ENCODE data around the gene C11orf71.

C11orf71 gene

DNA sequence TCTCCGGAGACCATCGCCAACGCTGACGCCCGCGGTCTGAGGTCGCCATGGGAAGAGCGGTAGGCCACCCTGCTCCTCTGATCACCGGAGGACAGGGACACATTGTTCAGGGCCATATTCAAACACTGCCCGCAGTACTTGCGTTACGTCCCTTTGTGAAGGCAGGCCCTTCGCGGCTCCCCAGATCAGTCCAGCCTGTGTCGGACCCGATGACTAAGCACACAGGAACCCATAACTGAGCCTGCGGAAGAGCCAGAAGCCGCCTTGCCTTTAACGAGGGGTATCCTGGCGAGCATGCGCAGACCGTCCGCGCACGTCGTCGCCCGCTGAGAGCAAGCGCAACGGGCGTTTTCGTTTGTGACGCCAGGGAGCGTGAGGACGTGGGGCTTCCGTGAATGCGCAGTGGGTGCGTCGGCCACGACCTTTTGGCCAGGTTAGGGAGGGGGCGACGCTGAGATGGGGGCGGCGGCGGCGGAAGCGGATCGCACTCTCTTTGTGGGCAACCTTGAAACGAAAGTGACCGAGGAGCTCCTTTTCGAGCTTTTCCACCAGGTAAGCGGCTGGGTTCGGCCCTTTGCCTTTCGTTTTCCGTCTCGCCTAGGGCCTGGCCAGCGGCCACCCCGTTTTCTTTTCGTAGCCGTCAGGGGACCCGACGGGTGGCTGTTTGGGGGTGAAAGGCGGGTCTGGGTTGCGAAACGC is at the start of gene C11orf71, which contains the start of gene RBM7:
Gene C11orf71, minus strand, starts transcription at position 296 of the 699 bp plus-strand sequence. Its CDS starts 180 bp downstream, at position 116.
Gene RBM7, plus strand, starts transcription at position 451 of the 699 bp plus-strand sequence. Its CDS starts 6 bp downstream, at position 457.
- DNase-seq (ENCODE audit: low read depth in 2 of 2), result peak; percentile 95 to 97

- DNase-seq (ENCODE audit: low read depth in 2 of 2), result no peak
These were observed 49.5 kb upstream of the C11orf71 start for GRCh38 chr11:114449845-114450244.

GRCh38 chr11:114448749-114449482 is 48.6 kb upstream of the C11orf71 start:
- DNase-seq (ENCODE audit: low read depth in 2 of 2), result no peak

GRCh38 chr11:114447892-114448291 is 47.6 kb upstream of the C11orf71 start:
- no peak for DNase-seq (ENCODE audit: low read depth in 2 of 2)

- DNase-seq (ENCODE audit: low read depth in 2 of 2), result no peak
These were observed 47.1 kb upstream of the C11orf71 start for GRCh38 chr11:114447444-114447843.

DNA sequence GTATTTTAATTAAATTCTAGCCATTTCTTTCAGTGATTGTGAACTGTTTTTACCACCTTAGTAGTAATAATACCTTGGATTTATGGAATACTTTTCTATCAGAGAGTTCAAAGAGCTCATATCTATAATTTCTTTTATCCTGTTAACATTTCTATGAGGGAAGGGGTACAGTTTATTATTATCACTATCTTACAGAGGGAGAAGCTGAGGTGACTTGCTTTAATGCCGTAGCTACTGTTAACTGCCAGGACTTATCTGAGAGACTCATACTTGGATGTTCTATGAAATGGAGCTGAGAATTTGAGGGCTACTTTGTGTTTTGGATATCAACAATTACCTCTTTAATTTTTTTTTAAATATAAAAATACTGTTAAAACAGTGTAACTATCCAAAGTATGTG is 42.2 kb upstream of the C11orf71 start:
- no peak for DNase-seq (ENCODE audit: low read depth in 2 of 2)

GRCh38 chr11:114441921-114442320 is 41.6 kb upstream of the C11orf71 start:
- no peak for DNase-seq (ENCODE audit: low read depth in 2 of 2)

- no peak for DNase-seq (ENCODE audit: low read depth in 2 of 2)
These were observed 40.9 kb upstream of the C11orf71 start for GRCh38 chr11:114440971-114441763.

- no peak for DNase-seq (ENCODE audit: low read depth in 2 of 2)
These were observed 40.0 kb upstream of the C11orf71 start for GRCh38 chr11:114440121-114440860.

GRCh38 chr11:114439229-114440120 is 39.2 kb upstream of the C11orf71 start, which contains the start of gene REXO2:
TSS of gene REXO2 (plus strand) at chr11:114439467. CDS start at chr11:114439529, 62 bp downstream.
- peak; percentile 89 to 91 for DNase-seq (ENCODE audit: low read depth in 2 of 2)

DNA sequence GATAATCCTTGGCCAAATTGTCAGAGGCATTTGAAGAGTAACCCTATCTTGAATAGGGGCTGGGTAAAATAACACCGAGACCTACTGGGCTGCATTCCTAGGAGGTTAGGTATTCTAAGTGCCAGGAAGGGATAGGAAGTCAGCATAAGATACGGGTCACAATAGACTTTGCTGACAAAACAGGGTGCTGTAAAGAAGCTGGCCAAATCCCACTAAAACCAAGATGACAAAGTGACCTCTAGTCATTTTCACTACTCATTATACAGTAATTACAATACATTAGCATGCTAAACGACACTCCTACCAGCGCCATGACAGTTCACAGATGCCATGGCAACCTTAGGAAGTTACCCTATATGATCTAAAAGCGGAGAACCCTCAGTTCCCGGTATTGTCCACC is 38.0 kb upstream of the C11orf71 start:
- DNase-seq (ENCODE audit: low read depth in 2 of 2), result no peak

GRCh38 chr11:114433376-114433775 is 33.1 kb upstream of the C11orf71 start:
- DNase-seq (ENCODE audit: low read depth in 2 of 2), result no peak

GRCh38 chr11:114432893-114433292 is 32.6 kb upstream of the C11orf71 start:
- no peak for DNase-seq (ENCODE audit: low read depth in 2 of 2)

- no peak for DNase-seq (ENCODE audit: low read depth in 2 of 2)
These were observed 30.0 kb upstream of the C11orf71 start for GRCh38 chr11:114430290-114430689.

DNA sequence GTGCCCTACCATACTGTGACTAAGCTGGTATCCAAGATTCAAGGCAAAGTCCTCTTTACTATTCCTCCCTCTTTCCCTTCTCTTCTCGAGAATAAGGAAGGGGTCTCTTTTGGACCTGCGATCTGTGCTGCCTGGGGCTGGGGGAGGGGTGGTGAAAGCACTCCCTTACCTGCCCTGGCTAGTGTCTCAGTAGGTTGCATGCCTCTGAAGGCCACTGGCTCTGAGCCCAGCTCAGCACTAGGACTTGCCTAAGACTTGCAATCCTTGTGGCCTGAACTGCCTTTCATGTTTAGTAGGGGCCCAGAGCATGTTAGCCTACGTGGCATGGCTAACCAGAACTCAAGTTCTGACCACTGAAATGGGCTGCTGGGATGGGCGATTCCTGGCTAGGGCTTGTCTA is 26.0 kb upstream of the C11orf71 start:
- DNase-seq (ENCODE audit: low read depth in 2 of 2), result no peak

- no peak for DNase-seq (ENCODE audit: low read depth in 2 of 2)
These were observed 16.2 kb upstream of the C11orf71 start for GRCh38 chr11:114416441-114416961.

DNA sequence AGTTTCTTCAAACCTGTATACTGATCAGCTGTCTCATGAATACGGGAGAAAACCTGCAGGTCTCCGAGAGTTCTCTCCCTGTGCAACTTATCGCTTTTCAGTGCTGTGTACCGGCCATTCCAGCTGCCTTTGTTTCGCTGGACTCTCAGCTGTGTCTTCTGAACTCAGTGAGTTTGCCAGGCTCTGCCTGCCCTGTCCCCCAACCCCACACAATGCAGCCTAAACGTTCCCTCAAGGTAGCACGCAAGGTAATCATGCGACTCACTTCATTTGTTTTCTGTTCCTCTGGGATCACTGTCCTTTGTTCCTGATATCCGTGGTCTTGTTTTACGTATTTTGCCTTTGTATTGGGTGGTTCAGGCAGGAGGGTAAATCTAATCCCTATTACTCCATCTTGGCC is 13.6 kb upstream of the C11orf71 start:
- DNase-seq (ENCODE audit: low read depth in 2 of 2), result no peak

DNA sequence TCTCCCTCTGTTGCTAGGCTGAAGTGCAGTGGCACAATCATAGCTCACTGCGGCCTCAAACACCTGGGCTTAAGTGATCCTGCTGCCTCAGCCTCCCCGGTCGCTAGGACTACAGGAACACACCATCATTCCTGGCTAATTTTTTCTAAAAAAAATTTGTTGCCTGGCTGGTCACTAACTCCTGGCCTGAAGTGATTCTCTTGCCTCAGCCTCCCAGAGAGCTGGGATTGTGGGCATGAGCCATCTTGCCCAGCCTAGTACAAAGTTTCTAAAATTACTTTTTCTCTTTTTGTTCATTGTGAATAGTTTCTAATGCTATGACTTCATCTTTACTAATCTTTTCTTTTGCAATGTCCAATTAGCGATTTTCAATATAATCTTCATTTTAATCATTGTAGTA is 12.6 kb upstream of the C11orf71 start:
- no peak for DNase-seq (ENCODE audit: low read depth in 2 of 2)

DNA sequence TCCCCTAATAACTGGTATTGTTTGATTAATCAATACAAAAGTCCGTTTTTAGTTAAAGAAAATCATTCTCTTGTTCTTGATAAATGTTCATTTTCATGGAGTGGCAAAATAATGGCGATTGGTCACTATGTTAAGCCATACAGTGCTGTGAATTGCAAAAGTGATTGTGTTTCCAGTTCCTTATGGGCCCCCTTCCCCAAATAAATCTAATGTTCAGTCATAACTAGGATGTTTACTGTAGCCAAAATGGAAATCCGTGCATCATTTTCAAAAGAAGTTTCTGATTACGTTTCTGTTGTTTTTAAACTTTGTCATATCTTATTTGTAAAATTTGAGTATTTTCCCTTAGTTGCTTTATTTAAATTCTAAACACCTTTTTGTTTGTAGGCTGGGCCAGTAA is 1.0 kb upstream of the C11orf71 start:
- DNase-seq (ENCODE audit: low read depth in 2 of 2), result no peak

GRCh38 chr11:114400915-114401223 is 558 bp upstream of the C11orf71 start:
- DNase-seq (ENCODE audit: low read depth in 2 of 2), result no peak

Data from stimulated activated CD4-positive, alpha-beta T cell treated with anti-CD3 and anti-CD28 coated beads, Interleukin-1b, Interleukin-23, amount 100 ng/mL, for 4 hours (primary cell).